Peyer's patch (tissue), 4 donors: ENCODE data around the gene DNAH6.

Experiments
- POLR2A ChIP-seq, 2 donors: fragments of 450-650 bp; IDR thresholded peaks; one replicate each; pipeline ENCODE4 v1.5.1; 2017; ENCODE audit warnings: antibody characterized with exemption in 2 of 2, mild to moderate bottlenecking in 2 of 2, moderate library complexity in 2 of 2
- TF ChIP-seq, protein P1 (sequence below), 6 experiments: fragments of 450-650 bp in 4 of 6; fragments of 200-600 bp in 2 of 6; sonication (generic) in 1 of 6; IDR thresholded peaks; one replicate each; pipeline ENCODE4 v1.5.1; 2017 to 2019; ENCODE audit warnings: antibody characterized with exemption in 6 of 6, mild to moderate bottlenecking in 3 of 6, moderate library complexity in 1 of 6

- TF ChIP-seq POLR2A (IDR thresholded peaks at IDR 0.05), result no peak
- TF ChIP-seq, protein P1, sequence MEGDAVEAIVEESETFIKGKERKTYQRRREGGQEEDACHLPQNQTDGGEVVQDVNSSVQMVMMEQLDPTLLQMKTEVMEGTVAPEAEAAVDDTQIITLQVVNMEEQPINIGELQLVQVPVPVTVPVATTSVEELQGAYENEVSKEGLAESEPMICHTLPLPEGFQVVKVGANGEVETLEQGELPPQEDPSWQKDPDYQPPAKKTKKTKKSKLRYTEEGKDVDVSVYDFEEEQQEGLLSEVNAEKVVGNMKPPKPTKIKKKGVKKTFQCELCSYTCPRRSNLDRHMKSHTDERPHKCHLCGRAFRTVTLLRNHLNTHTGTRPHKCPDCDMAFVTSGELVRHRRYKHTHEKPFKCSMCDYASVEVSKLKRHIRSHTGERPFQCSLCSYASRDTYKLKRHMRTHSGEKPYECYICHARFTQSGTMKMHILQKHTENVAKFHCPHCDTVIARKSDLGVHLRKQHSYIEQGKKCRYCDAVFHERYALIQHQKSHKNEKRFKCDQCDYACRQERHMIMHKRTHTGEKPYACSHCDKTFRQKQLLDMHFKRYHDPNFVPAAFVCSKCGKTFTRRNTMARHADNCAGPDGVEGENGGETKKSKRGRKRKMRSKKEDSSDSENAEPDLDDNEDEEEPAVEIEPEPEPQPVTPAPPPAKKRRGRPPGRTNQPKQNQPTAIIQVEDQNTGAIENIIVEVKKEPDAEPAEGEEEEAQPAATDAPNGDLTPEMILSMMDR (IDR thresholded peaks at IDR 0.05), result no peak
Measured at GRCh38 chr2:84716564-84716963, 200.3 kb downstream of the DNAH6 start.
